B cell (primary cell): ENCODE results near the gene PFN1. TPM values are rescaled to one million over a fixed set of nuclear protein-coding genes. Genes with fewer than 3 reads are reported as not detected.

ENCODE experiments used
- ATAC-seq: fragments of 200-7000 bp; cut with Tn5 transposase; one replicate; pipeline ENCODE4 v1.10.0; 2021; ENCODE audit warnings: low read depth, mild to moderate bottlenecking, moderate number of reproducible peaks, moderate library complexity
- CTCF ChIA-PET: fragments of 350-600 bp; sonication (Branson Sonifier 250); formaldehyde crosslinking; loops from one replicate; lab custom pipeline; 2021; ENCODE audit warnings: antibody characterized with exemption, inconsistent platforms; lab: Charles Lee
- POLR2A ChIA-PET: fragments of 350-600 bp; sonication (Branson Sonifier 250); formaldehyde crosslinking; loops from one replicate; lab custom pipeline; 2021; ENCODE audit warnings: antibody characterized with exemption; lab: Charles Lee
- DNase-seq: peaks from one replicate; pipeline ENCODE4 v3.0.0; 2013
- H2AFZ ChIP-seq: 2 replicates; pipeline ENCODE4 v1.6.1; 2012; ENCODE audit warnings: mild to moderate bottlenecking, low read depth, low read length; ENCODE audit not compliant: insufficient read depth, poor library complexity, severe bottlenecking
- H3K27ac ChIP-seq, 2 donors: 1 replicate in 1 of 2; 2 replicates in 1 of 2; pipeline ENCODE4 v1.5.1; 2012 to 2013; ENCODE audit warnings: low read length in 2 of 2, mild to moderate bottlenecking in 2 of 2, moderate library complexity in 1 of 2
- H3K27me3 ChIP-seq, 4 experiments: fragments of 200-600 bp in 1 of 4; sonication (generic) in 1 of 4; replicated peaks in 1 of 4; 1 replicate in 2 of 4; 2 replicates in 2 of 4; pipeline versions ENCODE4 v1.6.1 to v1.7.0; 2013 to 2016; ENCODE audit warnings: low read length in 3 of 4, mild to moderate bottlenecking in 2 of 4, mixed read lengths in 1 of 4, moderate library complexity in 1 of 4; ENCODE audit not compliant: insufficient read depth in 4 of 4, control insufficient read depth in 3 of 4; ENCODE audit errors: control extremely low read depth in 1 of 4
- H3K36me3 ChIP-seq, 2 experiments: replicated peaks in 1 of 2; 1 replicate in 1 of 2; 2 replicates in 1 of 2; pipeline versions ENCODE4 v1.6.1 to v1.7.1; 2013; ENCODE audit warnings: low read length in 1 of 2; ENCODE audit not compliant: insufficient read depth in 2 of 2, control insufficient read depth in 1 of 2; ENCODE audit errors: control extremely low read depth in 1 of 2, extremely low read depth in 1 of 2
- H3K4me1 ChIP-seq, 2 donors: fragments of 200-600 bp in 1 of 2; sonication (generic) in 1 of 2; 1 replicate in 1 of 2; 2 replicates in 1 of 2; pipeline versions ENCODE4 v1.5.1 to v1.6.1; 2013 to 2017; ENCODE audit warnings: low read length in 2 of 2; ENCODE audit not compliant: control insufficient read depth in 2 of 2, insufficient read depth in 2 of 2
- H3K4me2 ChIP-seq: replicated peaks from 2 replicates; pipeline ENCODE3; 2012; ENCODE audit warnings: mild to moderate bottlenecking, low read depth, low read length; ENCODE audit not compliant: poor library complexity, severe bottlenecking
- H3K4me3 ChIP-seq, 5 experiments: fragments of 200-600 bp in 1 of 5; sonication (generic) in 1 of 5; 1 replicate in 3 of 5; 2 replicates in 2 of 5; pipeline versions ENCODE4 v1.5.1 to v1.7.0; 2011 to 2016; ENCODE audit warnings: low read length in 4 of 5, mild to moderate bottlenecking in 4 of 5, low read depth in 2 of 5, control low read depth in 1 of 5, moderate library complexity in 1 of 5; ENCODE audit not compliant: insufficient read depth in 1 of 5; ENCODE audit errors: control extremely low read depth in 1 of 5, extremely low read depth in 1 of 5
- H3K79me2 ChIP-seq: fragments of 200-600 bp; sonication (generic); one replicate; pipeline ENCODE4 v1.6.0; 2016; ENCODE audit warnings: low read length; ENCODE audit not compliant: control insufficient read depth, insufficient read depth
- H3K9ac ChIP-seq: fragments of 200-600 bp; sonication (generic); 2 replicates; pipeline ENCODE4 v1.6.1; 2017; ENCODE audit warnings: mild to moderate bottlenecking, low read length, moderate library complexity
- H3K9me3 ChIP-seq, 3 donors: one replicate each; pipeline versions ENCODE4 v1.6.1 to v1.7.1; 2013; ENCODE audit warnings: low read length in 2 of 3; ENCODE audit not compliant: control insufficient read depth in 2 of 3, insufficient read depth in 1 of 3; ENCODE audit errors: control extremely low read depth in 1 of 3
- H4K20me1 ChIP-seq: 2 replicates; pipeline ENCODE4 v1.6.0; 2012; ENCODE audit warnings: mild to moderate bottlenecking, low read length; ENCODE audit not compliant: insufficient read depth, control insufficient read depth, poor library complexity, severe bottlenecking
- H3K27ac Mint-ChIP-seq: one replicate; pipeline ENCODE4 v1.8.0; 2021; ENCODE audit warnings: mixed read lengths
- H3K27me3 Mint-ChIP-seq: one replicate; pipeline ENCODE4 v1.8.0; 2021; ENCODE audit warnings: mixed read lengths
- H3K4me1 Mint-ChIP-seq: one replicate; pipeline ENCODE4 v1.8.0; 2021; ENCODE audit warnings: mixed read lengths
- H3K4me3 Mint-ChIP-seq: one replicate; pipeline ENCODE4 v1.8.0; 2021; ENCODE audit warnings: mixed read lengths
- H3K9me3 Mint-ChIP-seq: one replicate; pipeline ENCODE4 v1.8.0; 2022; ENCODE audit warnings: mixed read lengths; ENCODE audit not compliant: insufficient read depth
- CTCF ChIP-seq: fragments of 200-600 bp; IDR thresholded peaks from one replicate; pipeline ENCODE4 v1.8.0; 2022; ENCODE audit warnings: antibody characterized with exemption, mild to moderate bottlenecking
- EZH2 ChIP-seq: IDR thresholded peaks from 2 replicates; pipeline ENCODE4 v1.6.1; 2012; ENCODE audit warnings: borderline replicate concordance, low read depth, mild to moderate bottlenecking, moderate library complexity, low read length; ENCODE audit not compliant: insufficient read depth, poor library complexity, severe bottlenecking
- WGBS: methylation state at CpG from one replicate; pipeline ENCODE4 v1.1.5; 2013; ENCODE audit warnings: missing lambda C conversion rate; ENCODE audit not compliant: insufficient coverage; 5-methylcytosine and 5-hydroxymethylcytosine counted together
- intact Hi-C: fragments of 100-400 bp; cut with micrococcal nuclease; formaldehyde crosslinking; loops from one replicate; pipeline ENCODE4 v1.10.0; 2022
- polyA plus RNA-seq: library from polyadenylated mRNA; depleted of rRNA; stranded (reverse); fragments of >200 nt; gene quantifications from 2 replicates; pipeline ENCODE4 v1.2.3, GENCODE V29; 2012
- total RNA-seq, 2 donors: library from RNA; stranded (reverse); fragments of 120-200 nt in 1 of 2; gene quantifications; 1 replicate in 1 of 2; 2 replicates in 1 of 2; pipeline versions ENCODE4 v1.2.3 to v1.2.4, GENCODE V29; 2013 to 2022

PFN1 gene
- total and polyA plus RNA-seq, 2 donors (not counting 1 experiment from before 2014, with no cell fraction given), result 330 to 609 TPM

GRCh38 chr17:4942760-4943508 lies 5.4 kb downstream of the PFN1 start:
- 96% methylated on average over 6 of the region's 13 CpGs for WGBS
- H3K4me1 ChIP-seq, result peaks cover 68 to 80% of the 10 kb centered on the region in 2 donors
- ChIA-PET POLR2A (interaction anchor here (2.7 kb wide), 1 partner anchor 24 kb away, joined by 9 read pairs; the partner anchor contains the start of gene SPAG7), CTCF (interaction anchor here (0.6 to 1.7 kb wide), 3 partner anchors 34 to 270 kb away, joined by 3 to 5 read pairs (median 3); no protein-coding TSS in a partner anchor)
- intact Hi-C loops, result loop anchor here (5.0 to 10.0 kb wide), 3 partner anchors 136 to 302 kb away; partner anchors contain the start of genes PLD2 and ZNF594
- H3K9ac ChIP-seq, result no peak overlapping the region
- no peak for TF ChIP-seq EZH2
- TF ChIP-seq CTCF, result no peak
- peaks cover 78% of the 10 kb centered on the region for H3K4me1 Mint-ChIP-seq
- no peaks in the 10 kb centered on the region for H3K9me3 Mint-ChIP-seq
- peaks cover 76% of the 10 kb centered on the region for H3K79me2 ChIP-seq
- H3K27ac Mint-ChIP-seq, result peak overlapping the region; percentile 95
- no peaks in the 10 kb centered on the region for H3K27me3 Mint-ChIP-seq
- no peaks in the 10 kb centered on the region for H3K27me3 ChIP-seq
- peak overlapping the region; percentile 30 to 93 for H3K27ac ChIP-seq
- H3K4me3 ChIP-seq, result no peak overlapping the region
- H3K36me3 ChIP-seq, result peaks cover 0 to 48% of the 10 kb centered on the region in 2 experiments
- DNase-seq (no peak), ATAC-seq (no peak)
- H3K4me2 ChIP-seq, result peak overlapping the region; percentile 98
- peaks cover 39% of the 10 kb centered on the region for H4K20me1 ChIP-seq
- H3K9me3 ChIP-seq, result no peaks in the 10 kb centered on the region
- H3K4me3 Mint-ChIP-seq, result peak overlapping the region; percentile 29
- no peak overlapping the region for H2AFZ ChIP-seq

- peak overlapping the region; percentile 99 for H3K4me2 ChIP-seq
- H3K27ac Mint-ChIP-seq, result peak overlapping the region; percentile 95
- CTCF ChIA-PET, result no interaction called here
- peak overlapping the region; percentile 89 for H3K4me3 Mint-ChIP-seq
- DNase-seq, result no peak
- peaks cover 63 to 71% of the 10 kb centered on the region in 2 donors for H3K4me1 ChIP-seq
- 32% methylated on average over 3 of the region's 4 CpGs for WGBS
- POLR2A ChIA-PET, result interaction anchor here (2.5 to 2.6 kb wide), 2 partner anchors 26 to 46 kb away, joined by 11 to 25 read pairs; partner anchors contain the start of genes CAMTA2 and SPAG7
- no peaks in the 10 kb centered on the region for H3K9me3 Mint-ChIP-seq
- H3K4me1 Mint-ChIP-seq, result peaks cover 71% of the 10 kb centered on the region
- peak overlapping the region; percentile 84 to 87 for H3K27ac ChIP-seq
- peak overlapping the region; percentile 86 for H3K9ac ChIP-seq
- H4K20me1 ChIP-seq, result peaks cover 24% of the 10 kb centered on the region
- no peak for ATAC-seq
- H3K27me3 Mint-ChIP-seq, result no peaks in the 10 kb centered on the region
- H3K36me3 ChIP-seq, result peaks cover 0 to 56% of the 10 kb centered on the region in 2 experiments
- intact Hi-C loops, result loop anchor here (2.0 to 10.0 kb wide), 4 partner anchors 56 to 304 kb away; partner anchors contain the start of genes INCA1, KIF1C, PLD2 and ZNF594
- H2AFZ ChIP-seq, result peak overlapping the region; percentile 78
- peak overlapping the region; percentile 83 to 100 (median 86) for H3K4me3 ChIP-seq
- peaks cover 60% of the 10 kb centered on the region for H3K79me2 ChIP-seq
- H3K9me3 ChIP-seq, result no peaks in the 10 kb centered on the region
- H3K27me3 ChIP-seq, result no peaks in the 10 kb centered on the region
- TF ChIP-seq EZH2, result no peak
- TF ChIP-seq CTCF, result no peak
Measured at GRCh38 chr17:4941319-4941610, 7.1 kb downstream of the PFN1 start.
